Left hindlimb (tissue), 1 donor: Measurements from ENCODE around the gene KCNJ18.
"Not testable (repeated sequence)": the region's sequence is repeated elsewhere in the genome, so short reads cannot be mapped to it uniquely, and the experiment has no call there.

Experiments
- DNase-seq: peaks from one replicate; pipeline ENCODE4 v3.0.0-alpha.2; 2018

Gene KCNJ18

DNA sequence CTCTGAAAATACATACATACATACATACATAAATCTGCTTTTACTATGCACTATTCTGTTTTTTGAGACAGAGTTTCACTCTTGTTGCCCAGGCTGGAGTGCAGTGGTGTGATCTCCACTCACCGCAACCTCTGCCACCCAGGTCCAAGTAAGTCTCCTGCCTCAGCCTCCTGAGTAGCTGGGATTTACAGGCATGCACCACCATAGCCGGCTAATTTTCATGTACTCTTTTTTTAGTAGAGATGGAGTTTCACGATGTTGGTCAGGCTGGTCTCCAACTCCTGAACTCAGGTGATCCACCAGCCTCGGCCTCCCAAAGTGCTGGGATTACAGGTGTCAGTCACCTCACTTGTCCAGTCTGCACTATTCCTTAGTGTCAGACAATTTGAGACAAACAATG is 20.5 kb upstream of the KCNJ18 start:
- not testable (repeated sequence) for DNase-seq

GRCh38 chr17:21673451-21674241 is 18.7 kb upstream of the KCNJ18 start:
- not testable (repeated sequence) for DNase-seq

GRCh38 chr17:21674242-21674731 is 18.0 kb upstream of the KCNJ18 start:
- no peak for DNase-seq

GRCh38 chr17:21674891-21675738 is 17.2 kb upstream of the KCNJ18 start:
- not testable (repeated sequence) for DNase-seq

GRCh38 chr17:21675739-21676130 is 16.6 kb upstream of the KCNJ18 start:
- not testable (repeated sequence) for DNase-seq

GRCh38 chr17:21676281-21677111 is 15.8 kb upstream of the KCNJ18 start:
- no peak for DNase-seq

- DNase-seq: no peak
Measured at GRCh38 chr17:21677126-21677910, 15.0 kb upstream of the KCNJ18 start.

DNA sequence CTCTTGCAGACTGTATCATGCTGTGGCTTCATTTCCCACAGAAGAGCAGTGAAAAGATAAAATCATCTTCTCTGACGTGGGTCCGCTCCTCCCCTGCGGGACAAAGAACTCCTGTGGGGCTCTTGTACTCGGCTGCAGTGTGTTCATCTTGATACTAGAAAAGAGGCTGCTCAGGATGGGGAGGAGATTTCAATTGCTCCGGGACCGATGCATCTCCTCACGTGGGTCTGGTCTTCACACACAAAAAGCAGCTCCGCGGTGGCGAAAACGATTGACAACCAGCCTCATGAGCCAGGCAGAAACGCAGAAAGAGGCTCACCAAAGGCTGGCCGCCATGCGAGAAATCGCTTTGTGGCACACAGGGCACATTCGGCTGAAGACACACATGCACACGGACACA is 14.4 kb upstream of the KCNJ18 start:
- DNase-seq: no peak

GRCh38 chr17:21678393-21679081 is 13.8 kb upstream of the KCNJ18 start:
- no peak for DNase-seq

DNA sequence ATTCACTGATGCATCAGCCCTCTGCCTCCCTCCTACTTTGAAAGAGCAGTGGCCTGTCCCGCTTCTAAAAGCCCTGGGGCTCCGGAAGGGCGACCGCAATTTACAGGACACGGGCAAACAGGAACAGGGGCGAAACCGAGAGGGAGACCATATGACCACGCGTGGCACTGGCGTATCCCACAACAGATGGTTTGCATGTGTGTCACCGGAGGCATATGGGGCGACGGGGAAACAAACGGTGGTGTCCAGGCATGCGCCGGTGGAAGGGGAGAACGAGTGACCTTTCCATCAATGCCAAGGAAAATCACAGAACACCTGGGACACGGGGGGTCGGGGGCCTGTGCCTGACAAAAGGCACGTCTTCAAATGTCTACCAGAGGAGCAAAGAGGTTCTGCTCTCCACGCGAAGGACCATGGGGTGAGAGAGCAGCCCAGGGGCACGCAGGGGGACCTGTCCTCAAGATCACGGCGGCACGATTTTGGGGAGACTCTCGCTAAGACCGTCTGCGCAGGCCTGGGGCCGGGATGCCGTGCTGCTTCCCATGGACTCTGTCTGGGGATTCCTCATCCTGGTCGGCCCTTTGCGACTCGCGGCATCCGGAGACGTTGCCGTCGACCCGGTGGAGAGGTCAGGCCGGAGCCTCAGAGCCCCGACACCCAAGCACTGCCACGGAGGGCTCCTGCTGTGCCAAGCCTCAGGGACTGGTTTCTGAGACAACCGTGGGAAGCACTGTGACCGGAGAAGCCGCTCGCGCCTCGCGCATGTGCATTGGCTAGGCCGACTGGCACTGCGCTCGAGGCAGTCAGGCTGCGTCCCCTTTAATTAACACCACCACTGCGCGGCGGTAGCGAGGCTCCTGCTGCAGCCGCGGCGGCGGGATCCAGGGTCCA is 12.8 kb upstream of the KCNJ18 start:
- DNase-seq: no peak

- DNase-seq: no peak
Measured at GRCh38 chr17:21680366-21680765, 12.0 kb upstream of the KCNJ18 start.

DNA sequence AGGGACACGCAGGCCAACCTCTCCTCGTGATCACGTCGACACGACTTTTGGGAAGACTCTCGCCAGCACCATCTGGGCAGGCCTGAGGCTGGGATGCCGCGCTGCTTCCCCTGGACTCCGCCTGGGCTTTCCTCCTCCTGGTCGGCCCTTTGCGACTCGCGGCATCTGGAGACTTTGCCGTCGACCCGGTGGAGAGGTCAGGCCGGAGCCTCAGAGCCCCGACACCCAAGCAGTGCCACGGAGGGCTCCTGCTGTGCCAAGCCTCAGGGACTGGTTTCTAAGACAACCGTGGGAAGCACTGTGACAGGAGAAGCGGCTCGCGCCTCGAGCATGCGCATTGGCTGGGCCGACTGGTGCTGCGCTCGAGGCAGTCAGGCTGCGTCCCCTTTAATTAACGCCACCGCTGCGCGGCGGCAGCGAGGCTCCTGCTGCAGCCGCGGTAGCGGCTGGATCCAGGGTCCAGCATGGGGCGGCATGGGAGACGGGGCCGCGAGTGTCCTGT is 11.4 kb upstream of the KCNJ18 start:
- DNase-seq: not testable (repeated sequence)

GRCh38 chr17:21681576-21681975 is 10.7 kb upstream of the KCNJ18 start:
- not testable (repeated sequence) for DNase-seq

- not testable (repeated sequence) for DNase-seq
Measured at GRCh38 chr17:21682130-21682529, 10.2 kb upstream of the KCNJ18 start.

DNA sequence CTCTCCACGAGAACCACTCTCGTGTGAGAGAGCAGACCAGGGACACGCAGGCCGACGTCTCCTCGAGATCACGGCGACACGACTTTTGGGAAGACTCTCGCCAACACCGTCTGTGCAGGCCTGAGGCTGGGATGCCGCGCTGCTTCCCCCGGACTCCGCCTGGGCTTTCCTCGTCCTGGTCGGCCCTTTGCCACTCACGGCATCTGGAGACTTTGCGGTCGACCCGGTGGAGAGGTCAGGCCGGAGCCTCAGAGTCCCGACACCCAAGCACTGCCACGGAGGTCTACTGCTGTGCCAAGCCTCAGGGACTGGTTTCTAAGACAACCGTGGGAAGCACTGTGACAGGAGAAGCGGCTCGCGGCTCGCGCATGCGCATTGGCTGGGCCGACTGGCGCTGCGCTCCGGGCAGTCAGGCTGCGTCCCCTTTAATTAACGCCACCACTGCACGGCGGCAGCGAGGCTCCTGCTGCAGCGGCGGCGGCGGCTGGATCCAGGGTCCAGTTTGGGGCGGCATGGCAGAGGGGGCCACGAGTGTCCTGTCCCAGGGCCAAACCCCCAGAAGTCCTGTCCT is 9.1 kb upstream of the KCNJ18 start:
- not testable (repeated sequence) for DNase-seq

DNA sequence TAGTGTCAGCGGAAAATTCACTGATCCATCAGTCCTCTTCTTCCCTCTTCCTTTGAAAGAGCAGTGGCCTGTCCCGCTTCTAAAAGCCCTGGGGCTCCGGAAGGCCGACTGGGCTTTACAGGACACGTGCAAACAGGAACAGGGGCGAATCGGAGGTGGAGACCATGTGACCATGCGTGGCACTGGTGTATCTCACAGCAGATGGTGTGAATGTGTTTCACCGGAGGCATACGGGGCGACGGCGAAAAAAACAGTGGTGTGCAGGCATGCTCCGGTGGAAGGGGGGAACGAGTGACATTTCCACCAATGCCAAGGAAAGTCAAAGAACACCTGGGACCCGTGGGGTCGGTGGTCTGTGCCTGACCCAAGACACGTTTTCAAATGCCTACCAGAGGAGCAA is 8.4 kb upstream of the KCNJ18 start:
- DNase-seq: not testable (repeated sequence)

- not testable (repeated sequence) for DNase-seq
Measured at GRCh38 chr17:21684384-21684783, 7.9 kb upstream of the KCNJ18 start.

- DNase-seq: not testable (repeated sequence)
Measured at GRCh38 chr17:21685061-21685795, 7.1 kb upstream of the KCNJ18 start.
